Endothelial cell of umbilical vein (primary cell): Measurements from ENCODE around the gene DST. TPM values are rescaled to one million over a fixed set of nuclear protein-coding genes. Genes with fewer than 3 reads are reported as not detected.

Experiments used
- BruUV-seq: library from RNA; stranded (reverse); fragments of 400-500 nt; replicated peaks from 2 replicates; lab custom pipeline; 2021; lab: Mats Ljungman, UMichigan
- CTCF ChIA-PET: fragments of 300-600, 350-600 bp; sonication (Branson Sonifier 250); formaldehyde crosslinking; loops from one replicate; lab custom pipeline; 2021; ENCODE audit warnings: antibody characterized with exemption, inconsistent platforms; lab: Charles Lee
- POLR2A ChIA-PET: fragments of 300-600, 350-600 bp; sonication (Branson Sonifier 250); formaldehyde crosslinking; loops from one replicate; lab custom pipeline; 2021; ENCODE audit warnings: antibody characterized with exemption, inconsistent platforms; lab: Charles Lee
- DNase-seq: peaks from one replicate; pipeline ENCODE4 v3.0.0-alpha.2; 2011; ENCODE audit warnings: low read depth, low spot score
- FAIRE-seq: peaks from 2 replicates; lab custom pipeline; 2011; peaks lifted over from hg19 to GRCh38; lab: Jason Lieb, UNC
- H2AFZ ChIP-seq: 2 replicates; pipeline ENCODE4 v1.6.0; 2012; ENCODE audit warnings: low read depth, low read length, control low read depth, inconsistent platforms
- H3K27ac ChIP-seq: 2 replicates; pipeline ENCODE4 v1.5.1; 2011; ENCODE audit warnings: low read depth, mild to moderate bottlenecking, control low read depth, low read length, moderate library complexity; ENCODE audit not compliant: insufficient read depth
- H3K27me3 ChIP-seq, 2 experiments: 2 replicates each; pipeline versions ENCODE4 v1.6.0 to v1.6.1; 2011; ENCODE audit warnings: low read length in 2 of 2, mixed read lengths in 1 of 2; ENCODE audit not compliant: control insufficient read depth in 2 of 2, insufficient read depth in 2 of 2
- H3K36me3 ChIP-seq, 2 experiments: 2 replicates in 1 of 2; 3 replicates in 1 of 2; pipeline ENCODE4 v1.5.1; 2011; ENCODE audit warnings: low read length in 2 of 2, mild to moderate bottlenecking in 1 of 2, moderate library complexity in 1 of 2; ENCODE audit not compliant: control insufficient read depth in 2 of 2, insufficient read depth in 2 of 2; ENCODE audit errors: extremely low read depth in 1 of 2
- H3K4me1 ChIP-seq: 3 replicates; pipeline ENCODE4 v1.5.1; 2011; ENCODE audit warnings: mild to moderate bottlenecking, low read length; ENCODE audit not compliant: control insufficient read depth, insufficient read depth; ENCODE audit errors: extremely low read depth
- H3K4me2 ChIP-seq: 2 replicates; pipeline ENCODE4 v1.6.1; 2011; ENCODE audit warnings: low read length, control low read depth, mixed read lengths; ENCODE audit not compliant: insufficient read depth
- H3K4me3 ChIP-seq, 3 experiments: fragments of 200-600 bp in 1 of 3; sonication (generic), shearing (Covaris generic) in 1 of 3; replicated peaks in 1 of 3; 2 replicates each; pipeline ENCODE4 v1.5.1; 2011 to 2016; ENCODE audit warnings: control low read depth in 3 of 3, low read length in 3 of 3, mild to moderate bottlenecking in 2 of 3, inconsistent platforms in 1 of 3, low read depth in 1 of 3, moderate library complexity in 1 of 3; ENCODE audit not compliant: insufficient read depth in 1 of 3
- H3K79me2 ChIP-seq: 2 replicates; pipeline ENCODE4 v1.6.0; 2012; ENCODE audit warnings: low read length, inconsistent platforms; ENCODE audit not compliant: control insufficient read depth, insufficient read depth
- H3K9ac ChIP-seq: replicated peaks from 2 replicates; pipeline ENCODE3; 2011; ENCODE audit warnings: low read length, control low read depth; ENCODE audit not compliant: insufficient read depth; ENCODE audit errors: extremely low read depth
- H3K9me1 ChIP-seq: replicated peaks from 3 replicates; pipeline ENCODE4 v1.6.0; 2011; ENCODE audit warnings: mild to moderate bottlenecking, low read length; ENCODE audit not compliant: control insufficient read depth, insufficient read depth; ENCODE audit errors: extremely low read depth
- H3K9me3 ChIP-seq: replicated peaks from 2 replicates; pipeline ENCODE4 v1.5.1; 2012; ENCODE audit warnings: low read length, inconsistent platforms; ENCODE audit not compliant: control insufficient read depth, insufficient read depth
- H4K20me1 ChIP-seq: replicated peaks from 2 replicates; pipeline ENCODE3; 2011; ENCODE audit warnings: mild to moderate bottlenecking, low read length; ENCODE audit not compliant: control insufficient read depth, insufficient read depth; ENCODE audit errors: extremely low read depth
- EZH2 ChIP-seq: IDR thresholded peaks from 2 replicates; pipeline ENCODE4 v1.6.1; 2012; ENCODE audit warnings: borderline replicate concordance, low read depth, mild to moderate bottlenecking, moderate library complexity, low read length, inconsistent platforms; ENCODE audit not compliant: severe bottlenecking
- FOS ChIP-seq: IDR thresholded peaks from 2 replicates; pipeline ENCODE4 v1.6.1; 2011; ENCODE audit warnings: mild to moderate bottlenecking, low read length, moderate library complexity, borderline replicate concordance; ENCODE audit not compliant: insufficient read depth
- GATA2 ChIP-seq: IDR thresholded peaks from 2 replicates; pipeline ENCODE4 v1.7.0; 2011; ENCODE audit warnings: low read depth, mild to moderate bottlenecking, moderate library complexity, mixed read lengths, low read length; ENCODE audit not compliant: insufficient read length, insufficient read depth
- JUN ChIP-seq: IDR thresholded peaks from 2 replicates; pipeline ENCODE4 v1.6.1; 2011; ENCODE audit warnings: borderline replicate concordance, low read depth; ENCODE audit not compliant: insufficient read length, insufficient read depth
- MYC ChIP-seq: IDR thresholded peaks from one replicate; pipeline ENCODE4 v1.6.1; 2011; ENCODE audit warnings: mild to moderate bottlenecking, low read depth, low read length
- POLR2A ChIP-seq: IDR thresholded peaks from 2 replicates; pipeline ENCODE4 v1.6.1; 2012; ENCODE audit warnings: low read depth, mild to moderate bottlenecking, control low read depth, low read length
- POLR2AphosphoS5 ChIP-seq: IDR thresholded peaks from 2 replicates; pipeline ENCODE4 v1.6.1; 2012; ENCODE audit warnings: low read depth, mild to moderate bottlenecking, control low read depth, low read length, moderate library complexity; ENCODE audit not compliant: insufficient read depth
- dilution Hi-C: fragments of 300-500 bp; cut with MboI; formaldehyde crosslinking; loops from one replicate; pipeline ENCODE4 v1.15.0; 2019; ENCODE audit warnings: low sequenced_read_pairs; ENCODE audit not compliant: extremely low pct_ligation_motif_present
- intact Hi-C: fragments of 100-400 bp; cut with micrococcal nuclease; formaldehyde crosslinking; loops from one replicate; pipeline ENCODE4 v1.10.0; 2022
- polyA plus RNA-seq, 4 experiments: library from polyadenylated mRNA; depleted of rRNA in 3 of 4; stranded (reverse) in 3 of 4; unstranded in 1 of 4; fragments of >200 nt; gene quantifications; 2 replicates each; pipeline versions ENCODE4 v1.2.1 to v1.2.3, GENCODE V29; 2011 to 2012; ENCODE audit warnings: missing spikeins in 1 of 4
- total RNA-seq: library from RNA; stranded (reverse); gene quantifications from 2 replicates; pipeline ENCODE4 v1.2.3, GENCODE V29; 2021
- TF ChIP-seq, protein P1 (sequence below), 2 donors: IDR thresholded peaks; 1 replicate in 1 of 2; 2 replicates in 1 of 2; pipeline ENCODE4 v1.5.1; 2011; ENCODE audit warnings: low read length in 2 of 2, mild to moderate bottlenecking in 2 of 2, moderate library complexity in 2 of 2, control low read depth in 1 of 2, inconsistent platforms in 1 of 2, low read depth in 1 of 2; ENCODE audit not compliant: insufficient read depth in 1 of 2; ENCODE audit errors: extremely low read depth in 1 of 2
- TF ChIP-seq, protein P2 (sequence below): IDR thresholded peaks from 2 replicates; pipeline ENCODE4 v1.6.1; 2011; ENCODE audit not compliant: insufficient read depth, insufficient read length

DST gene
- total and polyA plus RNA-seq, 2 donors (not counting 3 experiments of a cell fraction or from before 2014, with no cell fraction given): 62.3 to 253 TPM

DNA sequence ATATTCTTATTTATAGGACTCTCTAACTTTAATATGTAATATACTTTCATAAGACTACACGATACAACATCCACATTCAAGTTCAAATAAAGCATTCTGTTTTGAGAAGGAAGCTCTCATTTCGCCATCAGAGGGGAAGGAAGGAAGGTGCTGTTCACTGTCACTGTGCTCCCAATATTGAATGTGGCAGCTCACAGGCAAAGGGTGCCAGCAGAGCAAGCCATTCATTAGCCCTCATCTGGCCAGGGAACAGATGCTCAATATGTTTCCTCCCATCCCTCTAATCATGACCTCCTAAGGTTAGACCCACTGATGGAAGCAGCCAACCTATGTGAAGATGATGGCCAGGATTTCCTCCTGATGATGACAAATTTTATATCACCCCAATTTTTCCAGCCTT lies 154.4 kb downstream of the DST start:
- H4K20me1 ChIP-seq: no peaks in the 10 kb centered on the region
- no peak overlapping the region for H3K4me3 ChIP-seq
- H3K79me2 ChIP-seq: no peaks in the 10 kb centered on the region
- H3K9ac ChIP-seq: no peak overlapping the region
- no peak overlapping the region for H3K4me2 ChIP-seq
- ChIA-PET CTCF (interaction anchor here (1.1 to 1.9 kb wide), 5 partner anchors 12 to 118 kb away, joined by 3 to 6 read pairs (median 5); no protein-coding TSS in a partner anchor), POLR2A (no interaction called here)
- no peak for FAIRE-seq
- H3K9me1 ChIP-seq: no peaks in the 10 kb centered on the region
- H3K36me3 ChIP-seq: peaks cover 9 to 10% of the 10 kb centered on the region in 2 experiments
- H2AFZ ChIP-seq: no peak overlapping the region
- BruUV-seq: no TSS peak
- no peaks in the 10 kb centered on the region for H3K9me3 ChIP-seq
- no peak for DNase-seq
- TF ChIP-seq POLR2A (no peak), JUN (no peak), MYC (no peak), EZH2 (no peak), POLR2AphosphoS5 (no peak), GATA2 (no peak), FOS (no peak)
- TF ChIP-seq, protein P1, sequence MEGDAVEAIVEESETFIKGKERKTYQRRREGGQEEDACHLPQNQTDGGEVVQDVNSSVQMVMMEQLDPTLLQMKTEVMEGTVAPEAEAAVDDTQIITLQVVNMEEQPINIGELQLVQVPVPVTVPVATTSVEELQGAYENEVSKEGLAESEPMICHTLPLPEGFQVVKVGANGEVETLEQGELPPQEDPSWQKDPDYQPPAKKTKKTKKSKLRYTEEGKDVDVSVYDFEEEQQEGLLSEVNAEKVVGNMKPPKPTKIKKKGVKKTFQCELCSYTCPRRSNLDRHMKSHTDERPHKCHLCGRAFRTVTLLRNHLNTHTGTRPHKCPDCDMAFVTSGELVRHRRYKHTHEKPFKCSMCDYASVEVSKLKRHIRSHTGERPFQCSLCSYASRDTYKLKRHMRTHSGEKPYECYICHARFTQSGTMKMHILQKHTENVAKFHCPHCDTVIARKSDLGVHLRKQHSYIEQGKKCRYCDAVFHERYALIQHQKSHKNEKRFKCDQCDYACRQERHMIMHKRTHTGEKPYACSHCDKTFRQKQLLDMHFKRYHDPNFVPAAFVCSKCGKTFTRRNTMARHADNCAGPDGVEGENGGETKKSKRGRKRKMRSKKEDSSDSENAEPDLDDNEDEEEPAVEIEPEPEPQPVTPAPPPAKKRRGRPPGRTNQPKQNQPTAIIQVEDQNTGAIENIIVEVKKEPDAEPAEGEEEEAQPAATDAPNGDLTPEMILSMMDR (IDR thresholded peaks at IDR 0.05; ENCODE audit: extremely low read depth in 1 of 2, insufficient read depth in 1 of 2, low read depth in 1 of 2, low read length in 2 of 2): no peak
- TF ChIP-seq, protein P2, sequence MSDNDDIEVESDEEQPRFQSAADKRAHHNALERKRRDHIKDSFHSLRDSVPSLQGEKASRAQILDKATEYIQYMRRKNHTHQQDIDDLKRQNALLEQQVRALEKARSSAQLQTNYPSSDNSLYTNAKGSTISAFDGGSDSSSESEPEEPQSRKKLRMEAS: no peak
- intact Hi-C loops: no loop called here
- H3K4me1 ChIP-seq: peaks cover 32% of the 10 kb centered on the region
- no peak overlapping the region for H3K27ac ChIP-seq
- H3K27me3 ChIP-seq: no peaks in the 10 kb centered on the region
- dilution Hi-C loops: no loop called here
